Duodenal mucosa (tissue), 2 donors: ENCODE data around the gene ABCB1.

Experiments used
- H3K27ac ChIP-seq: one replicate; pipeline ENCODE4 v1.7.0; 2013; ENCODE audit warnings: low read depth, low read length
- H3K27me3 ChIP-seq, 2 donors: one replicate each; pipeline ENCODE4 v1.7.0; 2013; ENCODE audit warnings: low read length in 2 of 2, control low read depth in 1 of 2; ENCODE audit not compliant: insufficient read depth in 2 of 2, control insufficient read depth in 1 of 2
- H3K36me3 ChIP-seq, 2 donors: one replicate each; pipeline ENCODE4 v1.7.0; 2013; ENCODE audit warnings: low read length in 2 of 2, control low read depth in 1 of 2; ENCODE audit not compliant: insufficient read depth in 2 of 2, control insufficient read depth in 1 of 2
- H3K4me1 ChIP-seq, 2 donors: one replicate each; pipeline ENCODE4 v1.7.0; 2013; ENCODE audit warnings: low read length in 2 of 2, control low read depth in 1 of 2; ENCODE audit not compliant: insufficient read depth in 2 of 2, control insufficient read depth in 1 of 2
- H3K4me3 ChIP-seq, 2 donors: one replicate each; pipeline ENCODE4 v1.7.0; 2013; ENCODE audit warnings: low read length in 2 of 2, low read depth in 1 of 2
- H3K9ac ChIP-seq, 2 donors: one replicate each; pipeline ENCODE4 v1.7.0; 2013; ENCODE audit warnings: low read length in 2 of 2, low read depth in 1 of 2
- H3K9me3 ChIP-seq, 2 donors: one replicate each; pipeline ENCODE4 v1.7.0; 2013; ENCODE audit warnings: low read length in 2 of 2, control low read depth in 1 of 2; ENCODE audit not compliant: control insufficient read depth in 1 of 2

The ABCB1 gene

GRCh38 chr7:87528730-87529129 lies 72.0 kb downstream of the ABCB1 start:
- Histone ChIP-seq H3K36me3 (no peaks in the 10 kb centered on the region), H3K27ac (no peak overlapping the region), H3K27me3 (no peaks in the 10 kb centered on the region)

GRCh38 chr7:87518735-87519134 lies 81.9 kb downstream of the ABCB1 start:
- Histone ChIP-seq H3K9me3 (no peaks in the 10 kb centered on the region), H3K27ac (no peak overlapping the region), H3K4me1 (no peaks in the 10 kb centered on the region), H3K27me3 (no peaks in the 10 kb centered on the region), H3K4me3 (no peak overlapping the region), H3K9ac (no peak overlapping the region), H3K36me3 (peaks cover 0 to 4% of the 10 kb centered on the region in 2 donors)

More at GRCh38 chr7:87528730-87529129, 72.0 kb downstream of the ABCB1 start:
- H3K9me3 ChIP-seq: no peaks in the 10 kb centered on the region
- H3K4me3 ChIP-seq: no peak overlapping the region
- H3K9ac ChIP-seq: no peak overlapping the region
- no peaks in the 10 kb centered on the region for H3K4me1 ChIP-seq

GRCh38 chr7:87517891-87518290 lies 82.8 kb downstream of the ABCB1 start:
- no peak overlapping the region for H3K4me3 ChIP-seq
- no peaks in the 10 kb centered on the region for H3K4me1 ChIP-seq
- no peak overlapping the region for H3K27ac ChIP-seq
- no peaks in the 10 kb centered on the region for H3K27me3 ChIP-seq
- H3K9ac ChIP-seq: no peak overlapping the region
- H3K9me3 ChIP-seq: no peaks in the 10 kb centered on the region
- peaks cover 0 to 4% of the 10 kb centered on the region in 2 donors for H3K36me3 ChIP-seq

- Histone ChIP-seq H3K27me3 (no peaks in the 10 kb centered on the region), H3K9ac (no peak overlapping the region), H3K4me1 (no peaks in the 10 kb centered on the region), H3K27ac (no peak overlapping the region), H3K9me3 (no peaks in the 10 kb centered on the region), H3K4me3 (no peak overlapping the region), H3K36me3 (peaks cover 0 to 4% of the 10 kb centered on the region in 2 donors)
These were observed 83.4 kb downstream of the ABCB1 start for GRCh38 chr7:87517136-87517815.

- no peak overlapping the region for H3K4me3 ChIP-seq
- no peaks in the 10 kb centered on the region for H3K27me3 ChIP-seq
- no peaks in the 10 kb centered on the region for H3K9me3 ChIP-seq
- H3K9ac ChIP-seq: no peak overlapping the region
- H3K36me3 ChIP-seq: peaks cover 0 to 4% of the 10 kb centered on the region in 2 donors
- no peaks in the 10 kb centered on the region for H3K4me1 ChIP-seq
- no peak overlapping the region for H3K27ac ChIP-seq
These were observed 86.8 kb downstream of the ABCB1 start for GRCh38 chr7:87513735-87514335.

GRCh38 chr7:87512906-87513305 lies 87.8 kb downstream of the ABCB1 start:
- H3K4me1 ChIP-seq: no peaks in the 10 kb centered on the region
- no peaks in the 10 kb centered on the region for H3K27me3 ChIP-seq
- H3K4me3 ChIP-seq: no peak overlapping the region
- H3K36me3 ChIP-seq: peaks cover 0 to 8% of the 10 kb centered on the region in 2 donors
- H3K9ac ChIP-seq: no peak overlapping the region
- no peak overlapping the region for H3K27ac ChIP-seq
- no peaks in the 10 kb centered on the region for H3K9me3 ChIP-seq

- Histone ChIP-seq H3K9ac (no peak overlapping the region), H3K4me3 (no peak overlapping the region), H3K27me3 (no peaks in the 10 kb centered on the region), H3K4me1 (no peaks in the 10 kb centered on the region), H3K36me3 (peaks cover 0 to 8% of the 10 kb centered on the region in 2 donors), H3K27ac (no peak overlapping the region), H3K9me3 (no peaks in the 10 kb centered on the region)
These were observed 89.2 kb downstream of the ABCB1 start for GRCh38 chr7:87511510-87511909.

- H3K36me3 ChIP-seq: peaks cover 0 to 8% of the 10 kb centered on the region in 2 donors
- no peaks in the 10 kb centered on the region for H3K4me1 ChIP-seq
- no peak overlapping the region for H3K4me3 ChIP-seq
- no peak overlapping the region for H3K27ac ChIP-seq
- H3K9ac ChIP-seq: no peak overlapping the region
- no peaks in the 10 kb centered on the region for H3K9me3 ChIP-seq
- H3K27me3 ChIP-seq: no peaks in the 10 kb centered on the region
These were observed 90.2 kb downstream of the ABCB1 start for GRCh38 chr7:87510411-87510875.

GRCh38 chr7:87507446-87507845 lies 93.2 kb downstream of the ABCB1 start:
- no peaks in the 10 kb centered on the region for H3K9me3 ChIP-seq
- H3K9ac ChIP-seq: no peak overlapping the region
- no peaks in the 10 kb centered on the region for H3K4me1 ChIP-seq
- no peak overlapping the region for H3K27ac ChIP-seq
- no peaks in the 10 kb centered on the region for H3K27me3 ChIP-seq
- H3K36me3 ChIP-seq: peaks cover 0 to 4% of the 10 kb centered on the region in 2 donors
- H3K4me3 ChIP-seq: no peak overlapping the region

GRCh38 chr7:87506246-87507180 lies 94.2 kb downstream of the ABCB1 start:
- Histone ChIP-seq H3K4me1 (no peaks in the 10 kb centered on the region), H3K9ac (no peak overlapping the region), H3K4me3 (no peak overlapping the region), H3K27ac (no peak overlapping the region), H3K27me3 (no peaks in the 10 kb centered on the region), H3K9me3 (no peaks in the 10 kb centered on the region), H3K36me3 (peaks cover 0 to 4% of the 10 kb centered on the region in 2 donors)
